IMR-90 (cell line): ENCODE results near the gene WFDC6. TPM values are rescaled to one million over a fixed set of nuclear protein-coding genes. Genes with fewer than 3 reads are reported as not detected.

Experiments used
- ATAC-seq: fragments of 200-7000 bp; cut with Tn5 transposase; 2 replicates; pipeline ENCODE4 v1.9.1; 2020; ENCODE audit warnings: low read depth, mild to moderate bottlenecking, moderate library complexity
- BruUV-seq: library from RNA; stranded (reverse); fragments of 400-500 nt; replicated peaks from 2 replicates; lab custom pipeline; 2021; lab: Mats Ljungman, UMichigan
- CTCF ChIA-PET: fragments of 300-600 bp; formaldehyde crosslinking; extraction: SDS; loops from one replicate; lab custom pipeline; 2021; ENCODE audit warnings: antibody characterized with exemption; lab: Yijun Ruan, JAX
- POLR2A ChIA-PET: fragments of 300-600 bp; sonication (Branson Sonifier 250); formaldehyde crosslinking; loops from one replicate; lab custom pipeline; 2022; ENCODE audit warnings: antibody characterized with exemption; ENCODE audit not compliant: unreplicated experiment; lab: Charles Lee
- DNase-seq: peaks from one replicate; pipeline ENCODE4 v3.0.0; 2013
- H2AFZ ChIP-seq: replicated peaks from 2 replicates; pipeline ENCODE3; 2013; ENCODE audit warnings: low read length, mild to moderate bottlenecking; ENCODE audit not compliant: poor library complexity
- H2AK5ac ChIP-seq: 2 replicates; pipeline ENCODE4 v1.6.1; 2013; ENCODE audit warnings: low read depth, low read length, inconsistent platforms
- H2AK9ac ChIP-seq: replicated peaks from 2 replicates; pipeline ENCODE3; 2013; ENCODE audit warnings: mild to moderate bottlenecking, low read depth, low read length, moderate library complexity; ENCODE audit not compliant: poor library complexity
- H2BK120ac ChIP-seq: 2 replicates; pipeline ENCODE4 v1.6.1; 2013; ENCODE audit warnings: low read depth, low read length, inconsistent platforms
- H2BK15ac ChIP-seq: 3 replicates; pipeline ENCODE4 v1.6.1; 2013; ENCODE audit warnings: low read depth, low read length, inconsistent platforms
- H2BK20ac ChIP-seq: 2 replicates; pipeline ENCODE4 v1.6.1; 2013; ENCODE audit warnings: low read depth, mild to moderate bottlenecking, inconsistent platforms, low read length, moderate library complexity
- H2BK5ac ChIP-seq: 2 replicates; pipeline ENCODE4 v1.6.1; 2013; ENCODE audit warnings: mild to moderate bottlenecking, low read depth, low read length, inconsistent platforms; ENCODE audit not compliant: poor library complexity, severe bottlenecking
- H3K14ac ChIP-seq: replicated peaks from 2 replicates; pipeline ENCODE4 v1.6.1; 2013; ENCODE audit warnings: low read depth, low read length, inconsistent platforms
- H3K18ac ChIP-seq: 2 replicates; pipeline ENCODE4 v1.6.1; 2013; ENCODE audit warnings: low read depth, low read length, control low read depth
- H3K23ac ChIP-seq: 2 replicates; pipeline ENCODE4 v1.6.1; 2013; ENCODE audit warnings: low read depth, low read length, inconsistent platforms
- H3K27ac ChIP-seq: 2 replicates; pipeline ENCODE4 v1.5.1; 2013; ENCODE audit warnings: mild to moderate bottlenecking, control low read depth, low read length; ENCODE audit not compliant: insufficient read depth
- H3K27me3 ChIP-seq: 2 replicates; pipeline ENCODE4 v1.6.1; 2013; ENCODE audit warnings: low read length; ENCODE audit not compliant: control insufficient read depth, insufficient read depth
- H3K36me3 ChIP-seq: 2 replicates; pipeline ENCODE4 v1.6.1; 2013; ENCODE audit warnings: low read length, mixed read lengths; ENCODE audit not compliant: control insufficient read depth, insufficient read depth
- H3K4ac ChIP-seq: 2 replicates; pipeline ENCODE4 v1.6.1; 2013; ENCODE audit warnings: low read depth, low read length, inconsistent platforms
- H3K4me1 ChIP-seq: 2 replicates; pipeline ENCODE4 v1.6.1; 2013; ENCODE audit warnings: low read length, mixed read lengths; ENCODE audit not compliant: control insufficient read depth, insufficient read depth
- H3K4me2 ChIP-seq: 2 replicates; pipeline ENCODE4 v1.6.1; 2013; ENCODE audit warnings: low read depth, mild to moderate bottlenecking, control low read depth, low read length, moderate library complexity
- H3K4me3 ChIP-seq: 2 replicates; pipeline ENCODE4 v1.5.1; 2013; ENCODE audit warnings: low read depth, mild to moderate bottlenecking, control low read depth, low read length, moderate library complexity; ENCODE audit not compliant: insufficient read depth
- H3K56ac ChIP-seq: 2 replicates; pipeline ENCODE4 v1.6.1; 2013; ENCODE audit warnings: low read length, inconsistent platforms; ENCODE audit not compliant: insufficient read depth; ENCODE audit errors: extremely low read depth
- H3K79me1 ChIP-seq, 2 experiments: 2 replicates each; pipeline ENCODE4 v1.6.1; 2013; ENCODE audit warnings: low read length in 2 of 2, inconsistent platforms in 1 of 2, low read depth in 1 of 2
- H3K9ac ChIP-seq: 2 replicates; pipeline ENCODE4 v1.6.1; 2013; ENCODE audit warnings: low read depth, low read length, control low read depth
- H3K9me1 ChIP-seq: 2 replicates; pipeline ENCODE4 v1.6.1; 2013; ENCODE audit warnings: low read length, inconsistent platforms; ENCODE audit not compliant: insufficient read depth
- H3K9me3 ChIP-seq: 2 replicates; pipeline ENCODE4 v1.6.1; 2013; ENCODE audit warnings: low read length; ENCODE audit not compliant: control insufficient read depth, insufficient read depth
- H4K20me1 ChIP-seq: 2 replicates; pipeline ENCODE4 v1.6.1; 2013; ENCODE audit warnings: low read length, inconsistent platforms; ENCODE audit not compliant: insufficient read depth
- H4K5ac ChIP-seq: 2 replicates; pipeline ENCODE4 v1.6.1; 2013; ENCODE audit warnings: mild to moderate bottlenecking, low read depth, low read length, control low read depth
- H4K8ac ChIP-seq, 2 experiments: 2 replicates each; pipeline ENCODE4 v1.6.1; 2013; ENCODE audit warnings: low read depth in 2 of 2, low read length in 2 of 2, control low read depth in 1 of 2, inconsistent platforms in 1 of 2
- H4K91ac ChIP-seq: 2 replicates; pipeline ENCODE4 v1.6.1; 2013; ENCODE audit warnings: low read depth, low read length, inconsistent platforms; ENCODE audit not compliant: insufficient read depth
- BHLHE40 ChIP-seq: fragments of 150-350 bp; IDR thresholded peaks from 2 replicates; pipeline ENCODE4 v1.6.1; 2016; ENCODE audit warnings: mild to moderate bottlenecking, low read depth, low read length
- CEBPB ChIP-seq: IDR thresholded peaks from 2 replicates; pipeline ENCODE4 v1.6.1; 2012; ENCODE audit warnings: low read depth, low read length, improper control_type of control experiment
- CHD1 ChIP-seq: IDR thresholded peaks from 2 replicates; pipeline ENCODE4 v1.6.1; 2012; ENCODE audit warnings: low read depth, low read length, improper control_type of control experiment
- FOS ChIP-seq: fragments of 150-350 bp; IDR thresholded peaks from 2 replicates; pipeline ENCODE4 v1.6.1; 2016; ENCODE audit warnings: low read depth, low read length
- MAFK ChIP-seq: IDR thresholded peaks from 2 replicates; pipeline ENCODE4 v1.6.1; 2012; ENCODE audit warnings: low read depth, low read length, improper control_type of control experiment
- MAZ ChIP-seq: IDR thresholded peaks from 2 replicates; pipeline ENCODE4 v1.6.1; 2012; ENCODE audit warnings: low read depth, mild to moderate bottlenecking, low read length, improper control_type of control experiment, moderate library complexity, borderline replicate concordance
- MXI1 ChIP-seq: IDR thresholded peaks from 2 replicates; pipeline ENCODE4 v1.6.1; 2012; ENCODE audit warnings: low read depth, mild to moderate bottlenecking, low read length, moderate library complexity, borderline replicate concordance
- NFE2L2 ChIP-seq: fragments of 150-350 bp; IDR thresholded peaks from 2 replicates; pipeline ENCODE4 v1.6.1; 2016; ENCODE audit warnings: low read depth, mild to moderate bottlenecking, low read length
- POLR2A ChIP-seq: IDR thresholded peaks from 2 replicates; pipeline ENCODE4 v1.6.1; 2012; ENCODE audit warnings: mild to moderate bottlenecking, low read depth, low read length
- RCOR1 ChIP-seq: IDR thresholded peaks from 2 replicates; pipeline ENCODE4 v1.6.1; 2012; ENCODE audit warnings: mild to moderate bottlenecking, low read length, improper control_type of control experiment; ENCODE audit not compliant: insufficient replicate concordance
- RFX5 ChIP-seq: IDR thresholded peaks from 2 replicates; pipeline ENCODE4 v1.8.0; 2012; ENCODE audit warnings: low read depth, mild to moderate bottlenecking, low read length, moderate library complexity
- SMC3 ChIP-seq: fragments of 150-350 bp; IDR thresholded peaks from 2 replicates; pipeline ENCODE4 v1.6.1; 2016; ENCODE audit warnings: low read depth, mild to moderate bottlenecking, antibody characterized with exemption, low read length, moderate library complexity
- WGBS, 2 experiments: methylation state at CpG; one replicate each; pipeline versions ENCODE4 v1.1.5 to v1.1.7; 2013; ENCODE audit warnings: missing lambda C conversion rate in 2 of 2; ENCODE audit not compliant: insufficient read length in 1 of 2; ENCODE audit errors: extremely low coverage in 2 of 2; 5-methylcytosine and 5-hydroxymethylcytosine counted together
- dilution Hi-C: fragments of 300-500 bp; cut with HindIII; formaldehyde crosslinking; loops from one replicate; pipeline ENCODE4 v1.14.3; 2018; ENCODE audit warnings: low sequenced_read_pairs; ENCODE audit not compliant: unreplicated experiment
- in situ Hi-C: fragments of 300-500 bp; cut with MboI; formaldehyde crosslinking; loops from 3 replicates; pipeline ENCODE4 v1.14.3; 2019; ENCODE audit warnings: low sequenced_read_pairs, inconsistent platforms, mixed read lengths
- intact Hi-C: fragments of 100-400 bp; cut with micrococcal nuclease; formaldehyde crosslinking; loops from 2 replicates; pipeline ENCODE4 v1.10.0; 2022
- polyA plus RNA-seq, 3 experiments: library from polyadenylated mRNA; depleted of rRNA; stranded (reverse); fragments of >200 nt; gene quantifications; 2 replicates each; pipeline ENCODE4 v1.2.3, GENCODE V29; 2012; ENCODE audit warnings: low replicate concordance in 1 of 3
- total RNA-seq: library from RNA; depleted of rRNA; stranded (reverse); fragments of >200 nt; gene quantifications from 2 replicates; pipeline ENCODE4 v1.2.3, GENCODE V29; 2012
- TF ChIP-seq, protein P1 (sequence below): fragments of 150-350 bp; IDR thresholded peaks from 2 replicates; pipeline ENCODE4 v1.6.1; 2016; ENCODE audit warnings: low read depth, mild to moderate bottlenecking, low read length, moderate library complexity, borderline replicate concordance
- TF ChIP-seq, protein P2 (sequence below): fragments of 150-350 bp; IDR thresholded peaks from 2 replicates; pipeline ENCODE4 v1.6.1; 2017; ENCODE audit warnings: mild to moderate bottlenecking, antibody characterized with exemption, low read length, low read depth
- TF ChIP-seq, protein P3 (sequence below): conservative IDR thresholded peaks from 2 replicates; pipeline ENCODE4 v1.5.1; 2012; ENCODE audit warnings: mild to moderate bottlenecking, low read depth, low read length, improper control_type of control experiment

WFDC6 gene
- total and polyA plus RNA-seq, 2 of the 4 experiments (the other 2 are of a cell fraction), result not detected

DNA sequence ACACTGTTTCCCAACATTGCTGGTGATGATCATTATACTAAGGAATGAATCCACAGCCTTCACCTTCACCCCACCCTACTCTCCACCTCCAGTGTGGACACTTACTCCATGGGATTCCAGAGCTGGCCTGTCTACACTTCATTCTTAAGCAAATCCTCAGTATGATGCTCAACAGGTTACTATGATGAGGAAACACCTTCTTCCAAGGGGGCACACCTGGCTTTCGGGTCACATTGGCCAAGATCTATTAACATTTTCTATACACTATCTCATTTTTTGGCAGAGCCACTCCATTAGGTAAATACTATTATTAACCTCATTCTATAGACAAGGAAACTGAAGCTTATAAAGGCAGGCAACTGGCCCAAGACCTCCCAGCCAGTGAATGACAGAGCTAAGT, 15.9 kb upstream of the WFDC6 start:
- no peaks in the 10 kb centered on the region for H3K79me1 ChIP-seq
- no peak overlapping the region for H3K56ac ChIP-seq
- no peak overlapping the region for H4K8ac ChIP-seq
- no peak overlapping the region for H3K4me3 ChIP-seq
- H3K36me3 ChIP-seq, result no peaks in the 10 kb centered on the region
- CTCF ChIA-PET, result no interaction called here
- no peaks in the 10 kb centered on the region for H3K4me1 ChIP-seq
- POLR2A ChIA-PET, result no interaction called here
- H2BK20ac ChIP-seq, result no peak overlapping the region
- H4K5ac ChIP-seq, result no peak overlapping the region
- no peak overlapping the region for H3K18ac ChIP-seq
- no peak for ATAC-seq
- no peak overlapping the region for H3K27ac ChIP-seq
- BruUV-seq, result no TSS peak
- no peaks in the 10 kb centered on the region for H3K9me1 ChIP-seq
- H3K14ac ChIP-seq, result no peak overlapping the region
- H2BK15ac ChIP-seq, result no peak overlapping the region
- H2AFZ ChIP-seq, result no peak overlapping the region
- no peak overlapping the region for H2BK5ac ChIP-seq
- no peaks in the 10 kb centered on the region for H3K9me3 ChIP-seq
- no peaks in the 10 kb centered on the region for H4K20me1 ChIP-seq
- H3K23ac ChIP-seq, result no peak overlapping the region
- no peak overlapping the region for H2AK5ac ChIP-seq
- H4K91ac ChIP-seq, result no peak overlapping the region
- no peak overlapping the region for H3K9ac ChIP-seq
- in situ Hi-C loops (no loop called here), dilution Hi-C loops (no loop called here), intact Hi-C loops (no loop called here)
- H3K27me3 ChIP-seq, result no peaks in the 10 kb centered on the region
- no peak overlapping the region for H3K4ac ChIP-seq
- TF ChIP-seq RCOR1 (no peak), MXI1 (no peak), SMC3 (no peak), RFX5 (no peak), MAZ (no peak), CHD1 (no peak), BHLHE40 (no peak), POLR2A (no peak), NFE2L2 (no peak), MAFK (no peak), FOS (no peak), CEBPB (no peak)
- TF ChIP-seq, protein P1, sequence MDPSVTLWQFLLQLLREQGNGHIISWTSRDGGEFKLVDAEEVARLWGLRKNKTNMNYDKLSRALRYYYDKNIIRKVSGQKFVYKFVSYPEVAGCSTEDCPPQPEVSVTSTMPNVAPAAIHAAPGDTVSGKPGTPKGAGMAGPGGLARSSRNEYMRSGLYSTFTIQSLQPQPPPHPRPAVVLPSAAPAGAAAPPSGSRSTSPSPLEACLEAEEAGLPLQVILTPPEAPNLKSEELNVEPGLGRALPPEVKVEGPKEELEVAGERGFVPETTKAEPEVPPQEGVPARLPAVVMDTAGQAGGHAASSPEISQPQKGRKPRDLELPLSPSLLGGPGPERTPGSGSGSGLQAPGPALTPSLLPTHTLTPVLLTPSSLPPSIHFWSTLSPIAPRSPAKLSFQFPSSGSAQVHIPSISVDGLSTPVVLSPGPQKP, result no peak
- TF ChIP-seq, protein P2, sequence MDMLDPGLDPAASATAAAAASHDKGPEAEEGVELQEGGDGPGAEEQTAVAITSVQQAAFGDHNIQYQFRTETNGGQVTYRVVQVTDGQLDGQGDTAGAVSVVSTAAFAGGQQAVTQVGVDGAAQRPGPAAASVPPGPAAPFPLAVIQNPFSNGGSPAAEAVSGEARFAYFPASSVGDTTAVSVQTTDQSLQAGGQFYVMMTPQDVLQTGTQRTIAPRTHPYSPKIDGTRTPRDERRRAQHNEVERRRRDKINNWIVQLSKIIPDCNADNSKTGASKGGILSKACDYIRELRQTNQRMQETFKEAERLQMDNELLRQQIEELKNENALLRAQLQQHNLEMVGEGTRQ, result no peak
- TF ChIP-seq, protein P3, sequence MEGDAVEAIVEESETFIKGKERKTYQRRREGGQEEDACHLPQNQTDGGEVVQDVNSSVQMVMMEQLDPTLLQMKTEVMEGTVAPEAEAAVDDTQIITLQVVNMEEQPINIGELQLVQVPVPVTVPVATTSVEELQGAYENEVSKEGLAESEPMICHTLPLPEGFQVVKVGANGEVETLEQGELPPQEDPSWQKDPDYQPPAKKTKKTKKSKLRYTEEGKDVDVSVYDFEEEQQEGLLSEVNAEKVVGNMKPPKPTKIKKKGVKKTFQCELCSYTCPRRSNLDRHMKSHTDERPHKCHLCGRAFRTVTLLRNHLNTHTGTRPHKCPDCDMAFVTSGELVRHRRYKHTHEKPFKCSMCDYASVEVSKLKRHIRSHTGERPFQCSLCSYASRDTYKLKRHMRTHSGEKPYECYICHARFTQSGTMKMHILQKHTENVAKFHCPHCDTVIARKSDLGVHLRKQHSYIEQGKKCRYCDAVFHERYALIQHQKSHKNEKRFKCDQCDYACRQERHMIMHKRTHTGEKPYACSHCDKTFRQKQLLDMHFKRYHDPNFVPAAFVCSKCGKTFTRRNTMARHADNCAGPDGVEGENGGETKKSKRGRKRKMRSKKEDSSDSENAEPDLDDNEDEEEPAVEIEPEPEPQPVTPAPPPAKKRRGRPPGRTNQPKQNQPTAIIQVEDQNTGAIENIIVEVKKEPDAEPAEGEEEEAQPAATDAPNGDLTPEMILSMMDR, result no peak
- H2AK9ac ChIP-seq, result no peak overlapping the region
- H3K4me2 ChIP-seq, result no peak overlapping the region
- no CpG with 5 or more reads among the region's 1 CpG for WGBS, 2 experiments
- no peak overlapping the region for H2BK120ac ChIP-seq
- DNase-seq, result no peak
